Mesendoderm (in vitro differentiated cells): Measurements from ENCODE around the gene NMNAT3.

ENCODE experiments used
- DNase-seq: peaks from one replicate; pipeline ENCODE4 v3.0.0; 2013
- H2AK5ac ChIP-seq: 2 replicates; pipeline ENCODE4 v1.6.1; 2013; ENCODE audit warnings: low read length, inconsistent platforms
- H2BK120ac ChIP-seq: 2 replicates; pipeline ENCODE4 v1.6.1; 2013; ENCODE audit warnings: low read depth, mild to moderate bottlenecking, low read length, moderate library complexity, mixed read lengths
- H2BK15ac ChIP-seq: replicated peaks from 2 replicates; pipeline ENCODE4 v1.6.1; 2013; ENCODE audit warnings: low read depth, mild to moderate bottlenecking, moderate library complexity
- H2BK5ac ChIP-seq: 2 replicates; pipeline ENCODE4 v1.6.1; 2013; ENCODE audit warnings: low read length, inconsistent platforms
- H3K18ac ChIP-seq: 2 replicates; pipeline ENCODE4 v1.6.1; 2013; ENCODE audit warnings: mild to moderate bottlenecking, low read length, mixed read lengths
- H3K23ac ChIP-seq: one replicate; pipeline ENCODE4 v1.6.1; 2013; ENCODE audit warnings: low read length
- H3K27ac ChIP-seq: 2 replicates; pipeline ENCODE4 v1.5.1; 2013; ENCODE audit warnings: low read depth, mild to moderate bottlenecking, inconsistent platforms, low read length, moderate library complexity
- H3K27me3 ChIP-seq: 2 replicates; pipeline ENCODE4 v1.6.1; 2013; ENCODE audit warnings: low read length, control low read depth, mild to moderate bottlenecking, inconsistent platforms; ENCODE audit not compliant: insufficient read depth, poor library complexity
- H3K36me3 ChIP-seq: 2 replicates; pipeline ENCODE4 v1.6.1; 2013; ENCODE audit warnings: low read length, inconsistent platforms; ENCODE audit not compliant: control insufficient read depth, insufficient read depth
- H3K4ac ChIP-seq: one replicate; pipeline ENCODE4 v1.6.1; 2013; ENCODE audit warnings: low read depth, mild to moderate bottlenecking, low read length, moderate library complexity
- H3K4me1 ChIP-seq: 2 replicates; pipeline ENCODE4 v1.6.1; 2013; ENCODE audit warnings: low read depth, low read length, inconsistent platforms; ENCODE audit not compliant: control insufficient read depth
- H3K4me2 ChIP-seq: 2 replicates; pipeline ENCODE4 v1.6.1; 2013; ENCODE audit warnings: low read length
- H3K4me3 ChIP-seq: 2 replicates; pipeline ENCODE4 v1.5.1; 2013; ENCODE audit warnings: mild to moderate bottlenecking, low read length
- H3K56ac ChIP-seq: one replicate; pipeline ENCODE4 v1.6.1; 2013; ENCODE audit warnings: low read length
- H3K79me1 ChIP-seq: 2 replicates; pipeline ENCODE4 v1.6.1; 2013; ENCODE audit warnings: low read length, inconsistent platforms
- H3K79me2 ChIP-seq: 2 replicates; pipeline ENCODE4 v1.6.1; 2013; ENCODE audit warnings: mild to moderate bottlenecking, low read length; ENCODE audit not compliant: control insufficient read depth, insufficient read depth
- H3K9ac ChIP-seq: 2 replicates; pipeline ENCODE4 v1.6.1; 2013; ENCODE audit warnings: low read length, inconsistent platforms
- H4K5ac ChIP-seq: one replicate; pipeline ENCODE4 v1.6.1; 2013; ENCODE audit warnings: low read length
- H4K8ac ChIP-seq: one replicate; pipeline ENCODE4 v1.6.1; 2013; ENCODE audit warnings: low read depth, mild to moderate bottlenecking, control low read depth, low read length, moderate library complexity
- WGBS: extraction: QIAGEN DNeasy Blood & Tissue Kit; methylation state at CpG from one replicate; pipeline ENCODE4 v1.1.7; 2013; ENCODE audit warnings: low lambda C conversion rate, missing lambda C conversion rate; ENCODE audit not compliant: insufficient coverage; ENCODE audit errors: extremely low coverage; 5-methylcytosine and 5-hydroxymethylcytosine counted together

NMNAT3 gene

DNA sequence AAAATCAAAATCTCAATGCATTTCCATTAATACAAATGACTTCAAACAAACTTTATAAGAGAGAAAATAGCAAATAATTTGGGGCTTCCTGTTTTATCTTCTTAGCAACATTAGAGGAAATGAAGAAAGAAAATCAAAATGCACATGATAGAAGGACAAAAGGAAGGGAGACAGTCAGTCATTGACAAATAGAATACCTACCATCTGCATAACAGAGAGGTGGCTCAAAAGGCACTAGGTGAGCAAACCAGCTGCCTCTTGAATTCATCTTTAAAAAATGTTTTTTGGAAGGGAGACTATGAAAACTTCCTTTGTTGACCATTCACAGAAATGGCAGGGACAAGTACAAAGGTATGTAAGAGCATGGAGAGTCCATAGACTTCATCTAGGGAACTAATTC, 9.4 kb downstream of the NMNAT3 start:
- H3K4me2 ChIP-seq = no peak overlapping the region
- no peaks in the 10 kb centered on the region for H3K36me3 ChIP-seq
- H2AK5ac ChIP-seq = no peak overlapping the region
- H3K18ac ChIP-seq = no peak overlapping the region
- H2BK5ac ChIP-seq = no peak overlapping the region
- H2BK15ac ChIP-seq = no peak overlapping the region
- H3K27ac ChIP-seq = no peak overlapping the region
- H3K56ac ChIP-seq = no peak overlapping the region
- H3K79me1 ChIP-seq = no peaks in the 10 kb centered on the region
- no peaks in the 10 kb centered on the region for H3K79me2 ChIP-seq
- no peak overlapping the region for H4K8ac ChIP-seq
- H3K4ac ChIP-seq = no peak overlapping the region
- H3K4me3 ChIP-seq = no peak overlapping the region
- H3K4me1 ChIP-seq = no peaks in the 10 kb centered on the region
- no peak overlapping the region for H3K23ac ChIP-seq
- no peak overlapping the region for H3K9ac ChIP-seq
- H3K27me3 ChIP-seq = no peaks in the 10 kb centered on the region
- no peak for DNase-seq
- no peak overlapping the region for H2BK120ac ChIP-seq
- H4K5ac ChIP-seq = no peak overlapping the region

DNA sequence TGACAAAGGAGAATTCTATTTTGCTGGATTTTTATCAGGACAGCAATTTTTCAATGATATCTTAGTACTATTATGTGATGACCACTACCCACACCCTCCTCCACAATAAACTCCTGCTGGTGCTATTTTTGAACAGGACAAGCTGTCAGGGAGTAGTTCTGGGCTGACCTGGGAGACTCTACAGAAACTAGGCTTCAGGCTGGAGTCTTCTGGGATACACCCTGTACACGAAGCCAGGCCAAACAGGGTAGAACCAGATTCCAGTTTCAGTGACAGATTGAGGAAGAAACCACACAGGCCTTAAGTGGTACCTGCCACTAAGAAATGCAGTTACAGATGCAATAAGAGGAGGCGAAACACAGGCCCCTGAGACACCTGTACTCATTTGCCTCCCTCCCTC, 12.8 kb downstream of the NMNAT3 start:
- Histone ChIP-seq H3K79me1 (no peaks in the 10 kb centered on the region), H3K9ac (no peak overlapping the region), H3K18ac (no peak overlapping the region), H2AK5ac (no peak overlapping the region), H3K23ac (no peak overlapping the region), H3K56ac (no peak overlapping the region), H3K4me1 (no peaks in the 10 kb centered on the region), H2BK15ac (no peak overlapping the region), H4K8ac (no peak overlapping the region), H3K4ac (no peak overlapping the region), H3K27me3 (no peaks in the 10 kb centered on the region), H2BK5ac (no peak overlapping the region), H2BK120ac (no peak overlapping the region), H3K36me3 (no peaks in the 10 kb centered on the region), H3K4me3 (no peak overlapping the region), H4K5ac (no peak overlapping the region), H3K79me2 (no peaks in the 10 kb centered on the region), H3K4me2 (no peak overlapping the region), H3K27ac (no peak overlapping the region)
- DNase-seq = no peak
- WGBS = no CpG with 5 or more reads among the region's 2 CpGs

DNA sequence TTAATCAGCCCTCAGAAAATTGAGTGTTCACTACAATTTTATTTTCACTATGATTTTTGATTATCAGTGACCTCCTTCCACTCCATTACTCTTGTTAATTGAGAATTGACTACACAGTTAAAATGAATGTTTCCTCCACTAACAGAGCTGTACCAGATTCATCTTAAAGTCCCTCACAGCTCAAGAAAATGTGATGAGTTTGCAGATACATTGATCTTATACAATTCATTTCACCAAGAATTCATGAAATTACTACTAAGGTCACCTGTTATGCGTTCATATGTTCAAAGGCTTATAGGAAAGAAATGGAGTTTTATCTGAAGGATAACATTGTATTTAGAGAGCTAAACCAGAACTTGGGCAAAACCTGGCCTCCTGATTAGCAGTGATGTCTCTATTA, 17.5 kb downstream of the NMNAT3 start:
- Histone ChIP-seq H4K8ac (no peak overlapping the region), H2BK120ac (no peak overlapping the region), H3K9ac (no peak overlapping the region), H2BK15ac (no peak overlapping the region), H3K56ac (no peak overlapping the region), H2AK5ac (no peak overlapping the region), H3K27ac (no peak overlapping the region), H3K36me3 (no peaks in the 10 kb centered on the region), H2BK5ac (no peak overlapping the region), H3K4me2 (no peak overlapping the region), H3K79me2 (no peaks in the 10 kb centered on the region), H3K27me3 (no peaks in the 10 kb centered on the region), H4K5ac (no peak overlapping the region), H3K4me3 (no peak overlapping the region), H3K4ac (no peak overlapping the region), H3K23ac (no peak overlapping the region), H3K79me1 (no peaks in the 10 kb centered on the region), H3K4me1 (no peaks in the 10 kb centered on the region), H3K18ac (no peak overlapping the region)
- DNase-seq = no peak
- no CpG with 5 or more reads among the region's 1 CpG for WGBS

DNA sequence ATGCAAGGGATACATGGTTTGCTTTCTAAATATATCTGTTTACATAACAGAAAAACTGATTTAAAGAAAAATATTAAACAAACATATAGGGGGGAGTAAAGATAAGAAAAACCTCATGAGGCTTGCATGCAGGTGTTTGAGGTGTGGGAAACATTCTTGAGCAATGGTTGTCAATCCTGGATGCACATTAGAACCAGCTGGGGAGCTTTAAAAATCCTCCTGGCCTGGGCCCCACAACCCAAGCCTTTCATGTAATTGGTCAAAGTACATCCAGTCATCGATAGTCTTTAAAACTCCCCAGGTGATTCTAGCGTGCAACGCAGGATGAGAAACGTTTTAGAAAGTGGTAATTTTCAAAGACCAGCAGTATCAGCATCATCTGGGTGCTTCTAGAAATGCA, 18.3 kb downstream of the NMNAT3 start:
- H3K4ac ChIP-seq = no peak overlapping the region
- H2BK5ac ChIP-seq = no peak overlapping the region
- no peak for DNase-seq
- H2AK5ac ChIP-seq = no peak overlapping the region
- no peak overlapping the region for H3K9ac ChIP-seq
- H3K4me3 ChIP-seq = no peak overlapping the region
- H3K23ac ChIP-seq = no peak overlapping the region
- no peak overlapping the region for H3K56ac ChIP-seq
- no CpG with 5 or more reads among the region's 4 CpGs for WGBS
- H3K27me3 ChIP-seq = no peaks in the 10 kb centered on the region
- H3K4me1 ChIP-seq = no peaks in the 10 kb centered on the region
- no peak overlapping the region for H2BK15ac ChIP-seq
- H4K8ac ChIP-seq = no peak overlapping the region
- no peaks in the 10 kb centered on the region for H3K36me3 ChIP-seq
- H3K79me2 ChIP-seq = no peaks in the 10 kb centered on the region
- no peak overlapping the region for H3K18ac ChIP-seq
- H2BK120ac ChIP-seq = no peak overlapping the region
- no peak overlapping the region for H3K27ac ChIP-seq
- no peak overlapping the region for H4K5ac ChIP-seq
- no peaks in the 10 kb centered on the region for H3K79me1 ChIP-seq
- no peak overlapping the region for H3K4me2 ChIP-seq

DNA sequence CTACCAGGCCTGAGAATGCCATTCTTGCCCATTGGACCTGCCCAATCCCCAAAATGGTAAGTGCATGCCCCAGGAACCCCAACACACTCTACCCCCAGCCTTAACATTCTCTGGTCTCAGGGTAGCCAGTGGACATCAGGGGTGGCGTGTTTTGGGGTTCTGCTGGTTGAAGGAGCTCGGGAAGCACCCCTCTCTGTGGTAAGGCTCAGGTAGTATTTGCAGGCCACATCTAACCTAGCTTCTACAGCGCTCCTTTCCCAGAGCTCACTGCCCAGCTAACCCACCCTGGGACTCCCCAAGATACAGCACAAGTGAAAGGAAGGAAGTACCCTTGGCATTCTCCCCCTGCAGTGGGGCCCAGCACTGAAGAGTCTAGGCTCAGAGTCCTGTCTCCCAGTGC, 19.8 kb downstream of the NMNAT3 start:
- no peaks in the 10 kb centered on the region for H3K4me1 ChIP-seq
- no peak overlapping the region for H4K5ac ChIP-seq
- no peak overlapping the region for H4K8ac ChIP-seq
- DNase-seq = no peak
- H3K4ac ChIP-seq = no peak overlapping the region
- no peaks in the 10 kb centered on the region for H3K79me2 ChIP-seq
- no peak overlapping the region for H3K27ac ChIP-seq
- no peaks in the 10 kb centered on the region for H3K27me3 ChIP-seq
- no peak overlapping the region for H2AK5ac ChIP-seq
- no peak overlapping the region for H3K23ac ChIP-seq
- H2BK5ac ChIP-seq = no peak overlapping the region
- no peak overlapping the region for H3K4me3 ChIP-seq
- H3K9ac ChIP-seq = no peak overlapping the region
- H3K4me2 ChIP-seq = no peak overlapping the region
- H3K79me1 ChIP-seq = no peaks in the 10 kb centered on the region
- H3K36me3 ChIP-seq = no peaks in the 10 kb centered on the region
- WGBS = no CpG with 5 or more reads among the region's 3 CpGs
- H3K18ac ChIP-seq = no peak overlapping the region
- no peak overlapping the region for H2BK120ac ChIP-seq
- no peak overlapping the region for H2BK15ac ChIP-seq
- no peak overlapping the region for H3K56ac ChIP-seq

DNA sequence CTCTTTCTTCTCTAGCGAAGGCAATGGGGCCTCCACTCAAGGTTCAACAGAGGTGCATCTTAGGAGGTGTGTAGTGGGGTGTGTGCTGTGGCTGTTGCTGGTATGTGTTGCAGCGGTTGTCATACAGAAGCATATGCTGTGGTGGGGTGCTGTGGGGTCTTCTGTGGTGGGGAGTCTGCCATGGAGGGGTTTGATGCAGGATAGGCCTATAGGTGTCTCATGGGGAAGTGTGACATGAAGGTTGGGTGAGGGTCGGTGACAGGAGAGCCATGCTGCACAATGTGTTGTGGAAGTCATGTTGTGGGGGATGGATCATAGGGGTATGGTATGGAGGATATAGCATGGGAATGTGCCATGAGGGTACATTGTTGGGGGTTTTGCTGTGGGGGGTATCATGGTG, 20.3 kb downstream of the NMNAT3 start:
- H3K79me1 ChIP-seq = no peaks in the 10 kb centered on the region
- no peak overlapping the region for H2BK5ac ChIP-seq
- H2BK15ac ChIP-seq = no peak overlapping the region
- no peak overlapping the region for H3K18ac ChIP-seq
- H3K36me3 ChIP-seq = no peaks in the 10 kb centered on the region
- H3K27ac ChIP-seq = no peak overlapping the region
- no peaks in the 10 kb centered on the region for H3K27me3 ChIP-seq
- no peak overlapping the region for H3K4me2 ChIP-seq
- H3K4ac ChIP-seq = no peak overlapping the region
- no peak overlapping the region for H2BK120ac ChIP-seq
- H3K4me1 ChIP-seq = no peaks in the 10 kb centered on the region
- DNase-seq = no peak
- no peak overlapping the region for H4K5ac ChIP-seq
- H3K23ac ChIP-seq = no peak overlapping the region
- no peak overlapping the region for H3K9ac ChIP-seq
- H2AK5ac ChIP-seq = no peak overlapping the region
- no peak overlapping the region for H3K56ac ChIP-seq
- no CpG with 5 or more reads among the region's 3 CpGs for WGBS
- H3K79me2 ChIP-seq = no peaks in the 10 kb centered on the region
- no peak overlapping the region for H3K4me3 ChIP-seq
- no peak overlapping the region for H4K8ac ChIP-seq
